CD8-positive, alpha-beta memory T cell (primary cell): Measurements from ENCODE around the gene SPINDOC. TPM values are rescaled to one million over a fixed set of nuclear protein-coding genes. Genes with fewer than 3 reads are reported as not detected.
A peak's percentile ranks its signal among the peaks of the same experiment; 100 is the strongest.

Experiments
- CTCF ChIA-PET: fragments of 350-600 bp; sonication (Branson Sonifier 250); formaldehyde crosslinking; loops from one replicate; lab custom pipeline; 2021; ENCODE audit warnings: antibody characterized with exemption; lab: Charles Lee
- POLR2A ChIA-PET: fragments of 350-600 bp; sonication (Branson Sonifier 250); formaldehyde crosslinking; loops from one replicate; lab custom pipeline; 2021; ENCODE audit warnings: antibody characterized with exemption; lab: Charles Lee
- DNase-seq, 5 donors: peaks; one replicate each; pipeline versions ENCODE4 v3.0.0 to v3.0.0-alpha.2; 2020 to 2022; ENCODE audit warnings: mixed read lengths in 1 of 5
- H3K27ac ChIP-seq: one replicate; pipeline ENCODE4 v1.7.0; 2013; ENCODE audit warnings: low read depth, mild to moderate bottlenecking, low read length, moderate library complexity
- H3K27me3 ChIP-seq: 2 replicates; pipeline ENCODE4 v1.7.0; 2013; ENCODE audit warnings: low read length, mild to moderate bottlenecking; ENCODE audit not compliant: insufficient read depth, poor library complexity, severe bottlenecking
- H3K36me3 ChIP-seq: 2 replicates; pipeline ENCODE4 v1.7.0; 2013; ENCODE audit warnings: mild to moderate bottlenecking, low read length, moderate library complexity; ENCODE audit not compliant: insufficient read depth
- H3K4me1 ChIP-seq: 2 replicates; pipeline ENCODE4 v1.7.0; 2013; ENCODE audit warnings: mild to moderate bottlenecking, low read length, moderate library complexity; ENCODE audit not compliant: insufficient read depth
- H3K4me3 ChIP-seq: 2 replicates; pipeline ENCODE4 v1.7.0; 2013; ENCODE audit warnings: mild to moderate bottlenecking, low read length
- H3K9me3 ChIP-seq: 2 replicates; pipeline ENCODE4 v1.7.0; 2013; ENCODE audit warnings: mild to moderate bottlenecking, low read length
- H3K27ac Mint-ChIP-seq, 8 donors: one replicate each; pipeline ENCODE4 v1.8.0; 2020 to 2021; ENCODE audit warnings: mixed read lengths in 8 of 8, mild to moderate bottlenecking in 6 of 8, inconsistent platforms in 3 of 8, moderate library complexity in 3 of 8
- H3K27me3 Mint-ChIP-seq, 2 donors: one replicate each; pipeline ENCODE4 v1.8.0; 2020 to 2021; ENCODE audit warnings: mixed read lengths in 2 of 2, mild to moderate bottlenecking in 1 of 2, moderate library complexity in 1 of 2
- H3K36me3 Mint-ChIP-seq, 3 donors: one replicate each; pipeline ENCODE4 v1.8.0; 2020 to 2021; ENCODE audit warnings: mixed read lengths in 3 of 3, inconsistent platforms in 1 of 3, mild to moderate bottlenecking in 1 of 3
- H3K4me1 Mint-ChIP-seq, 3 donors: one replicate each; pipeline ENCODE4 v1.8.0; 2020 to 2021; ENCODE audit warnings: mixed read lengths in 3 of 3, inconsistent platforms in 1 of 3, mild to moderate bottlenecking in 1 of 3
- H3K4me3 Mint-ChIP-seq, 7 donors: one replicate each; pipeline ENCODE4 v1.8.0; 2020 to 2021; ENCODE audit warnings: mixed read lengths in 7 of 7, mild to moderate bottlenecking in 6 of 7, moderate library complexity in 4 of 7, inconsistent platforms in 2 of 7
- H3K9me3 Mint-ChIP-seq, 5 donors: one replicate each; pipeline ENCODE4 v1.8.0; 2020 to 2022; ENCODE audit warnings: mixed read lengths in 5 of 5, mild to moderate bottlenecking in 3 of 5, moderate library complexity in 2 of 5, inconsistent platforms in 1 of 5
- polyA plus RNA-seq: library from polyadenylated mRNA; unstranded; fragments of 300-500 nt; fragmentation: Illumina TruSeq; gene quantifications from one replicate; pipeline ENCODE4 v1.2.3, GENCODE V29; 2021
- total RNA-seq, 2 experiments: library from RNA; stranded (reverse); gene quantifications; one replicate each; pipeline ENCODE4 v1.2.3, GENCODE V29; 2021

SPINDOC gene
- total and polyA plus RNA-seq, 3 experiments from 2014 or later, result 1.4 to 41.4 (median 38.7) TPM

DNA sequence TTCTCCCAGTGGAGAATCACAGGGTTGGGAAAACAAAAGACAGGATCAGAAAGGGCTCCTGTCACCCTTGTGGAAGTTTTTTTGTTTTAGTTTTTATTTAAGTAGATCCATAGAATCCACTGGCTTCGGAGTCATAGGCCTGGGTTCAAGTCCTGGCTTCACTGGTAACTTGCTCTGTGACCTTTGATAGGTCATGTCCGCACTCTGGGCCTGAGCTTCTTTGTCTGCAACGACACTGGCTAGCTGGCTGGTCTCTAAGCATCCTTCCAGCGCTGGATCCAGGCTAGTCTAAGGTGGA, 46.0 kb upstream of the SPINDOC start:
- H3K4me3 Mint-ChIP-seq, result peak overlapping the region; percentile 87 to 99 (median 95)
- no peaks in the 10 kb centered on the region for H3K36me3 ChIP-seq
- H3K36me3 Mint-ChIP-seq, result peaks cover 0 to 7% (median 0%) of the 10 kb centered on the region in 3 donors
- no peaks in the 10 kb centered on the region for H3K9me3 Mint-ChIP-seq
- CTCF ChIA-PET, result interaction anchor here (0.6 to 2.7 kb wide), 12 partner anchors 9 to 385 kb away, joined by 3 to 14 read pairs (median 4); partner anchors contain the start of gene ATL3
- H3K4me1 Mint-ChIP-seq, result peaks cover 8 to 17% (median 9%) of the 10 kb centered on the region in 3 donors
- no peaks in the 10 kb centered on the region for H3K9me3 ChIP-seq
- no peaks in the 10 kb centered on the region for H3K27me3 ChIP-seq
- POLR2A ChIA-PET, result interaction anchor here (0.7 kb wide), 1 partner anchor 911 kb away, joined by 3 read pairs; no protein-coding TSS in a partner anchor
- H3K4me3 ChIP-seq, result peak overlapping the region; percentile 76
- H3K27ac Mint-ChIP-seq, result peak overlapping the region in 6 of 8 donors; percentile 69 to 91 (median 84)
- peaks cover 1 to 2% of the 10 kb centered on the region in 2 donors for H3K27me3 Mint-ChIP-seq
- H3K27ac ChIP-seq, result no peak overlapping the region
- DNase-seq, result no peak
- peaks cover 8% of the 10 kb centered on the region for H3K4me1 ChIP-seq

GRCh38 chr11:63767565-63768236, 45.6 kb upstream of the SPINDOC start:
- Histone ChIP-seq H3K27ac (peak overlapping the region; percentile 64), H3K4me3 (peak overlapping the region; percentile 76), H3K4me1 (peaks cover 8% of the 10 kb centered on the region), H3K9me3 (no peaks in the 10 kb centered on the region), H3K27me3 (no peaks in the 10 kb centered on the region), H3K36me3 (no peaks in the 10 kb centered on the region)
- ChIA-PET POLR2A (interaction anchor here (0.7 kb wide), 2 partner anchors 71 to 911 kb away, joined by 3 read pairs; no protein-coding TSS in a partner anchor), CTCF (interaction anchor here (0.6 to 2.7 kb wide), 14 partner anchors 9 to 385 kb away, joined by 3 to 14 read pairs (median 4); partner anchors contain the start of gene ATL3)
- Mint-ChIP-seq H3K4me3 (peak overlapping the region; percentile 87 to 99 (median 95)), H3K27ac (peak overlapping the region in 7 of 8 donors; percentile 23 to 91 (median 83)), H3K9me3 (no peaks in the 10 kb centered on the region), H3K4me1 (peaks cover 8 to 17% (median 9%) of the 10 kb centered on the region in 3 donors), H3K27me3 (peaks cover 4% of the 10 kb centered on the region in 2 donors), H3K36me3 (peaks cover 0 to 7% (median 0%) of the 10 kb centered on the region in 3 donors)
- DNase-seq, result peak in 4 of 5 donors; percentile 11 to 55 (median 36)

GRCh38 chr11:63768237-63769041, 44.8 kb upstream of the SPINDOC start, which contains the start of gene ZFTA:
Gene ZFTA, minus strand, starts transcription at chr11:63768775. Its CDS starts 153 bp downstream, at chr11:63768622.
- Mint-ChIP-seq H3K4me1 (peaks cover 8 to 17% (median 9%) of the 10 kb centered on the region in 3 donors), H3K4me3 (peak within 1 kb of the TSS; percentile 87 to 99 (median 95)), H3K27me3 (peaks cover 4 to 9% of the 10 kb centered on the region in 2 donors), H3K27ac (peak within 1 kb of the TSS in 7 of 8 donors; percentile 23 to 91 (median 83)), H3K36me3 (peaks cover 0 to 7% (median 0%) of the 10 kb centered on the region in 3 donors), H3K9me3 (no peaks in the 10 kb centered on the region)
- Histone ChIP-seq H3K9me3 (no peaks in the 10 kb centered on the region), H3K4me3 (peak within 1 kb of the TSS; percentile 76), H3K27ac (peak within 1 kb of the TSS; percentile 64), H3K4me1 (peaks cover 8% of the 10 kb centered on the region), H3K36me3 (no peaks in the 10 kb centered on the region), H3K27me3 (no peaks in the 10 kb centered on the region)
- CTCF ChIA-PET, result interaction anchor here (0.7 to 2.7 kb wide), 12 partner anchors 10 to 384 kb away, joined by 3 to 14 read pairs (median 4); partner anchors contain the start of gene ATL3
- peak; percentile 50 to 76 (median 63) for DNase-seq
- POLR2A ChIA-PET, result interaction anchor here (0.5 to 0.7 kb wide), 2 partner anchors 70 to 570 kb away, joined by 3 to 15 read pairs; no protein-coding TSS in a partner anchor

DNA sequence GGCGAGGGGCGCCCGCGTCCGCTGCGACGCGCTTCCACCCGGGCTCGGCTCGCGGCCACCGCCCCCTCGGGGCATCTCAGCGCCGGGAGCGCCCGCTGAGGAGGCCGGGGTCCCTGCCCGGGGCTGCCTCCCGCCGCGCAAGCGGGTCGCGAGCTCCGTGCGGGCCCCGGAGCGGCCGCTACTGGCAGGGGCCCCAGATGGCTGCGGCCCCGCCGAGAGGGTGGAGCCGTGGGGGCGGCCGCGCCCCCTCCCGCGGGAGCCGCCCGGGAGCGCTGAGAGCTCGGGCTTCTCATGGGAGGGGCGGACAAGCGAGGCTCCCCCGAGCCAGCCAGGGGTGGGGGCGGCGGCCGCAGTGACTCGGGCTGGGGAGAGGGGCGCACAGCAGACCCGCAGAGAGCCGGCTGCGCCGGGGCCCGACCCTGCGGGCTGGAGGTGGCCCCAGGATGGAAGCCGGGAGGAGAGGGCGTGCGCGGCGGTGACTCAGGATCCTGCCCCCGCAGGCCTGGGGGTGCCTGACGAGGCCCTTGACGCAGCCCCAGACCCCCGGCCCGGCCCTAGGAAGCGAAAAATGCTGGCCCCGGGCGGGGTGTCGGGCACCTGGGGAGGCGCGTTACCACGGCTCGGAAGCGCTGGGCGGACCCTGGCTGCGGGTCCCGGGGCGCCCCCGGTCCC, 44.1 kb upstream of the SPINDOC start:
- ChIA-PET POLR2A (interaction anchor here (0.7 kb wide), 1 partner anchor 173 kb away, joined by 5 read pairs; no protein-coding TSS in a partner anchor), CTCF (interaction anchor here (1.3 to 2.2 kb wide), 3 partner anchors 68 to 380 kb away, joined by 8 to 14 read pairs (median 10); no protein-coding TSS in a partner anchor)
- Mint-ChIP-seq H3K9me3 (no peaks in the 10 kb centered on the region), H3K36me3 (peaks cover 0 to 7% (median 0%) of the 10 kb centered on the region in 3 donors), H3K4me3 (peak overlapping the region in 3 of 7 donors; percentile 34 to 68 (median 43)), H3K4me1 (peaks cover 8 to 17% (median 9%) of the 10 kb centered on the region in 3 donors), H3K27ac (no peak overlapping the region), H3K27me3 (peaks cover 4 to 9% of the 10 kb centered on the region in 2 donors)
- DNase-seq, result peak; percentile 20 to 59 (median 32)
- Histone ChIP-seq H3K36me3 (no peaks in the 10 kb centered on the region), H3K27ac (no peak overlapping the region), H3K9me3 (no peaks in the 10 kb centered on the region), H3K4me3 (no peak overlapping the region), H3K27me3 (no peaks in the 10 kb centered on the region), H3K4me1 (peaks cover 8% of the 10 kb centered on the region)

DNA sequence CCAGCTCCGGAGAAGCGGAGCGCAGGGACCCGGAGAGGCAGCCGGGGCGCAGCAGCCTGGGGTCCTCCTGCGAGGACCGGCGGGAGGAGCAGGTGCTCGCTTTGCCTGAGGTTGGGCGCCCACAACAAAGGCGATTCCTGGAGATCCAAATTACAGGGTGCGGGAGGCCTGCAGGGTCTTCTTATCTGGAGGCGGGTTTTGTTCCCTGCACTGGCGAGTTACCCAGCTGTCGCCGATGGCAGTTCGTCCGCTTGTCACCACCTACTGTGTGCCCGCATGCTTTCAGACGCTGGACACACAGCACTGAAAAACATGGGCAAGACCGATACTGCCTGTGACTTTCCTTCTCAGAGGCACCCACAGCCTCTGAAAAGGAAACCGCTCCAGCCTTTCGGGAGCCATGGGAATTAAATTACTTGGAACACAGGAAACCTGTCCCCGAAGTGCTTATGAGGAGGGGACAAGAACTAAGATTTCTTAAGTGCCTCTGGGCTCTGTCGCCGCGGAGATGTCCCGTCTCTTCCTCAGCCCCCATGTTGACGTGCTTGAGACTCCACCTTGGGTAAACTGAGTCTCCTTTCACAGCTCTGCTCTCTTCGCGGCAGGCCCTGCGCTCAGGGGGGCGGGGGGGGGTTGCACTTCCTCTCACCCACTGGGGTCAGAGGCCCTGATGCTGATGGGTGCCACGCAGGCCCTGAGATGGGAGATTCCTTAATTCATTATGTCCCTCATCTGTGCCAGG, 43.4 kb upstream of the SPINDOC start:
- H3K9me3 Mint-ChIP-seq, result no peaks in the 10 kb centered on the region
- no peaks in the 10 kb centered on the region for H3K36me3 ChIP-seq

GRCh38 chr11:63770763-63771162, 42.5 kb upstream of the SPINDOC start:
- no peaks in the 10 kb centered on the region for H3K9me3 Mint-ChIP-seq
- no peak for DNase-seq
- H3K4me1 Mint-ChIP-seq, result peaks cover 8 to 17% (median 9%) of the 10 kb centered on the region in 3 donors
- H3K4me3 Mint-ChIP-seq, result peak overlapping the region in 6 of 7 donors; percentile 21 to 83 (median 48)
- CTCF ChIA-PET, result no interaction called here
- H3K27me3 Mint-ChIP-seq, result peaks cover 5 to 9% of the 10 kb centered on the region in 2 donors
- H3K36me3 Mint-ChIP-seq, result peaks cover 0 to 7% (median 0%) of the 10 kb centered on the region in 3 donors
- no peaks in the 10 kb centered on the region for H3K27me3 ChIP-seq
- no peaks in the 10 kb centered on the region for H3K9me3 ChIP-seq
- no peak overlapping the region for H3K4me3 ChIP-seq
- H3K4me1 ChIP-seq, result peaks cover 8% of the 10 kb centered on the region
- H3K27ac ChIP-seq, result no peak overlapping the region
- no peaks in the 10 kb centered on the region for H3K36me3 ChIP-seq
- H3K27ac Mint-ChIP-seq, result no peak overlapping the region
- POLR2A ChIA-PET, result interaction anchor here (0.6 kb wide), 1 partner anchor 9 kb away, joined by 4 read pairs; no protein-coding TSS in a partner anchor

More for the DNA sequence above, 43.4 kb upstream of the SPINDOC start:
- Histone ChIP-seq H3K27me3 (no peaks in the 10 kb centered on the region), H3K9me3 (no peaks in the 10 kb centered on the region), H3K4me1 (peaks cover 8% of the 10 kb centered on the region), H3K27ac (no peak overlapping the region), H3K4me3 (no peak overlapping the region)
- POLR2A ChIA-PET, result interaction anchor here (0.7 kb wide), 1 partner anchor 173 kb away, joined by 5 read pairs; no protein-coding TSS in a partner anchor
- CTCF ChIA-PET, result interaction anchor here (1.3 kb wide), 1 partner anchor 176 kb away, joined by 8 read pairs; no protein-coding TSS in a partner anchor
- Mint-ChIP-seq H3K27ac (peak overlapping the region in 1 of 8 donors; percentile 91), H3K36me3 (peaks cover 0 to 7% (median 0%) of the 10 kb centered on the region in 3 donors), H3K27me3 (peaks cover 5 to 9% of the 10 kb centered on the region in 2 donors), H3K4me3 (peak overlapping the region; percentile 73 to 86 (median 75)), H3K4me1 (peaks cover 8 to 17% (median 9%) of the 10 kb centered on the region in 3 donors)
- no peak for DNase-seq
